Mucosa of rectum (tissue), 2 donors: ENCODE data around the gene CHRND.

ENCODE experiments used
- H3K27ac ChIP-seq, 2 donors: one replicate each; pipeline ENCODE4 v1.7.0; 2013; ENCODE audit warnings: inconsistent platforms in 2 of 2, low read depth in 2 of 2, low read length in 2 of 2
- H3K27me3 ChIP-seq, 2 donors: one replicate each; pipeline ENCODE4 v1.7.0; 2013; ENCODE audit warnings: low read length in 2 of 2; ENCODE audit not compliant: control insufficient read depth in 2 of 2, insufficient read depth in 2 of 2
- H3K36me3 ChIP-seq, 2 donors: one replicate each; pipeline ENCODE4 v1.7.0; 2013; ENCODE audit warnings: low read length in 2 of 2; ENCODE audit not compliant: control insufficient read depth in 2 of 2, insufficient read depth in 2 of 2
- H3K4me1 ChIP-seq, 2 donors: one replicate each; pipeline ENCODE4 v1.7.0; 2013; ENCODE audit warnings: low read length in 2 of 2, mild to moderate bottlenecking in 1 of 2; ENCODE audit not compliant: control insufficient read depth in 2 of 2, insufficient read depth in 2 of 2
- H3K4me3 ChIP-seq, 2 donors: one replicate each; pipeline ENCODE4 v1.7.0; 2013; ENCODE audit warnings: low read length in 2 of 2
- H3K9ac ChIP-seq, 2 donors: one replicate each; pipeline ENCODE4 v1.7.0; 2013; ENCODE audit warnings: low read length in 2 of 2, low read depth in 1 of 2, mild to moderate bottlenecking in 1 of 2
- H3K9me3 ChIP-seq, 2 donors: one replicate each; pipeline ENCODE4 v1.7.0; 2013; ENCODE audit warnings: low read length in 2 of 2; ENCODE audit not compliant: control insufficient read depth in 2 of 2
- donor health status: healthy.
- donor health status: Normal muscosa, but diverticular disease.

CHRND gene

DNA sequence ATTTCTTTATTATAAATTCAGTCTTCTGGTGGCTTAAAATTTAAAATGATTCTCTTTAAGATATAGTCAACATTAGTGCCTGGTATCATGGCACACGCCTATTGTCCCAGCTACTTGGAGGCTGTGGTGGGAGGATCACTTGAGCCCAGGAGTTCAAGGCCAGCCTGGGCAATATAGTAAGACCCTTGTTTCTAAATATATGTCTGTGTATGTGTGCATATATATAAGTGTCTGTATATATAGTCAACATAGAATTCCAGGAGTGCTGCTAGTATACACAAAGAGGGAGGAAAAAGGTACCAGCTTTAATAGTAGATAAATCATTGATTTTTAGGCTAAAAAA is 49.4 kb downstream of the CHRND start:
- Histone ChIP-seq H3K4me1 (peaks cover 2 to 26% of the 10 kb centered on the region in 2 donors), H3K4me3 (no peak overlapping the region), H3K9ac (no peak overlapping the region), H3K9me3 (no peaks in the 10 kb centered on the region), H3K27me3 (no peaks in the 10 kb centered on the region), H3K36me3 (peaks cover 17 to 27% of the 10 kb centered on the region in 2 donors), H3K27ac (no peak overlapping the region)

DNA sequence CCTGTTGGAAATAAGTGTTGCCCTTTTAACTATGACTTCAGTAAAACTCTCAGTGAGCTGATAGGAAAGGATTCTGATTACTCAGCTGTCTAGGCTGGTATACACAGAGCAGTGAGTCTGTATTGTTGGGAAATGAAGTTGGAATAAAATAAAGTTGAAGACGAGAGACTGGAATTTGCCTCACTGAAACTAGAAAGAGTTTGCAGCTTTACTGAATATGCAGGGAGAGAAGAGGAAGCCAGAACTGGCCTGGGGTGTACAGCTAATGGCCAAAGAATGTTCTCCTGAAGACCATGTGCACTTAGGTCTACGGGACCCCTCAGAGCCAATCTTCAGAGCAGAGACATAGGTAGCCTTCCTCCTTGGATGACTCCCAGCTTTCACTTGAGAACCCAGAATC is 51.0 kb downstream of the CHRND start:
- no peaks in the 10 kb centered on the region for H3K27me3 ChIP-seq
- no peak overlapping the region for H3K27ac ChIP-seq
- H3K4me1 ChIP-seq: peaks cover 2 to 29% of the 10 kb centered on the region in 2 donors
- H3K4me3 ChIP-seq: no peak overlapping the region
- no peak overlapping the region for H3K9ac ChIP-seq
- peaks cover 27 to 36% of the 10 kb centered on the region in 2 donors for H3K36me3 ChIP-seq
- H3K9me3 ChIP-seq: no peaks in the 10 kb centered on the region

DNA sequence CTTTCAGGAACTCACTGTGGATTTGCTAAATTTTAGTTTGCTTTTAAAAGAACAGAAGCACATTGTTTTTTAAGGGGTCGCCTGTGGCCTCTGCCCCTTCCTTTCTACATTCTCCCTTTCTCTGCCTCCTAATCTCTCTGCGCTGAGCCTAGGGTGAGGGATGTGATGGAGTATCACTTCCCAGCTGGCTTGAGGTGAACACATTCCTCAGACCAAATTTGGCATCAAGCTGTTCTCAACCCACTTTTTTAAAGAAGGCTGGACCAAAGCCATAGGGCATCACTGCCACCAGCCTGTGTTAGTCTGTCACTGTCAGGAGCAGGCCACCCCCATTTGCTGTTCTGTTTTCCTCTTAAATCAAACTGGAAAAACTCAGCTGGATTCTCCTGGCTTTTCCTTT is 51.9 kb downstream of the CHRND start:
- peaks cover 31 to 40% of the 10 kb centered on the region in 2 donors for H3K36me3 ChIP-seq
- no peaks in the 10 kb centered on the region for H3K27me3 ChIP-seq
- H3K27ac ChIP-seq: no peak overlapping the region
- H3K9ac ChIP-seq: no peak overlapping the region
- no peak overlapping the region for H3K4me3 ChIP-seq
- no peaks in the 10 kb centered on the region for H3K9me3 ChIP-seq
- peaks cover 0 to 28% of the 10 kb centered on the region in 2 donors for H3K4me1 ChIP-seq

DNA sequence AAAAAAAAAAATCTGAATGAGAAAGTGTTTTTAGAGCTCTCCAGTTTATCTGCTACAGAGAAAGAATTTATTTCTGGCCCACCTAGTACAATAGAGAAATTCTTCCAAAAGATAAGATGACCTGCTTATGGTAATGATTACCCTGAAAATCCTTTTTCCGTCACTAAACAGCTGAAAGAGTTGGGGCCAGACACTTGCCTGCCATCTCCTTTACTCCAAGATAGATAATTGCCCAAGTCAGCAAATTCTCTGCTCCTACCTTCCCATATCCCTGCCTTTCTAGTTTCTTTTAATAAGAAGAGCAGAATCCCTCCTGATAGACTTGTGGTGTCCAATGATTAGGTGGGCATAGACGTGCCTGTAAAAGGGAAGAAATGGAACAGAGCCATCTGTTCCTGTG is 52.7 kb downstream of the CHRND start:
- Histone ChIP-seq H3K4me1 (peaks cover 0 to 21% of the 10 kb centered on the region in 2 donors), H3K9ac (no peak overlapping the region), H3K36me3 (peaks cover 36 to 43% of the 10 kb centered on the region in 2 donors), H3K27me3 (no peaks in the 10 kb centered on the region), H3K4me3 (no peak overlapping the region), H3K27ac (no peak overlapping the region), H3K9me3 (no peaks in the 10 kb centered on the region)

DNA sequence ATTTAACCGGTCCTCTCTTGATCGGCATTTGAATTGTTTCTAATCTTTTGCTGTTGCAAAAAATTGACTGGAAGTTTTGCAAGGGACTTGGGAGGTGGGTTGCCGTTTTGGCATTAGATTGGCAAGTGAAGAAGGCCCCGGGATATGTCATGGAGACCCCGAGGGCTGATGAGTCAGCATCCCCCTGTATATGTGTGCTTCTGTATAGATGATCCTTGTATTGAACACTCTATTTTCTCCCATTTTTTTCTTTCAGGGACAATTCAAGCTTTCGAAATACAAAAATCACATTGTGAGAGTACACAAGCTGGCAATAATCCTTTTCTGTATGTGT is 54.7 kb downstream of the CHRND start:
- Histone ChIP-seq H3K9me3 (no peaks in the 10 kb centered on the region), H3K4me3 (no peak overlapping the region), H3K9ac (no peak overlapping the region), H3K4me1 (peaks cover 0 to 12% of the 10 kb centered on the region in 2 donors), H3K27ac (no peak overlapping the region), H3K36me3 (peaks cover 28 to 34% of the 10 kb centered on the region in 2 donors), H3K27me3 (no peaks in the 10 kb centered on the region)

DNA sequence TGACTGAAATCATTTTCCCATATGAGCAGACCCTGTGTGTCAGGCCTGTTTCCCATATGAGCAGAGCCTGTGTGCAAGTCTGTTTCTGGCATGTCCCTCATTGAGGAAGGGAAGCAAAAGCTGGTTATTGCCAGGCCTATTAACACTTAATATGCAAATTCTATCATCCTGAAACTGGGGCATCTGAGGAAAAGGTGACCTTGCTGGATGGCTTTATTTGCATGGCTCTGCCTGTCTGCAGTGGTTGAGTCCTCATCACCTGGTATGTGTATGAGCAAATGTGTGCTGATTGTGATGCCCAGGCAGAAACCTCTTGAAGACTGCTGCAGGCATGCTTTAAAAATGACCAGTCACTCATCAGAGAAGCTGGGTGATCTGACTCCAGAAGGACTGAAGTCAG is 55.8 kb downstream of the CHRND start:
- Histone ChIP-seq H3K27me3 (no peaks in the 10 kb centered on the region), H3K36me3 (peaks cover 28 to 34% of the 10 kb centered on the region in 2 donors), H3K9ac (no peak overlapping the region), H3K4me1 (peaks cover 0 to 12% of the 10 kb centered on the region in 2 donors), H3K27ac (no peak overlapping the region), H3K4me3 (no peak overlapping the region), H3K9me3 (no peaks in the 10 kb centered on the region)

DNA sequence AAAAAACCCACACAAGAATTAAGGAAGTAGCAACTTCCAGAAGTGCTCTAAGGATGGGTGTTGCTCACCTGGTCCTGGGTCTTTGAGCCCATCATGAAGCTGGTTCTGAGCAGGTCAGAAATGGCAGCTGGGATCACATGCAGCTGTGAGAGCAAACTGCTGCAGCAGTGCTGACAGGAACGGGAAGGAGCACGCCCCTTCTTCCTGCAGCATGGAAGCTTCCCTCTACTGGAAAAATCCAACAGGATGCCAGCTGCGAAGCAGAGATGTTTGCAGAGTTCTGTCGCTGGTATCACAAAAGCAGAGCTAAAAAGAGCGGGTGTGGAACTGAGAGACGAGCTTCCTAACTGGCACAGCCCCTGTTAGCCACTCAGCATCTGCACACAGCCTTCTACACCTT is 58.3 kb downstream of the CHRND start:
- Histone ChIP-seq H3K27me3 (no peaks in the 10 kb centered on the region), H3K36me3 (peaks cover 24 to 27% of the 10 kb centered on the region in 2 donors), H3K9me3 (no peaks in the 10 kb centered on the region), H3K27ac (no peak overlapping the region), H3K4me1 (peaks cover 3 to 18% of the 10 kb centered on the region in 2 donors), H3K4me3 (no peak overlapping the region), H3K9ac (no peak overlapping the region)
